HTERT RPE-1 (cell line): ENCODE measurements around the gene TTC34.

ENCODE experiments used
- in situ Hi-C: fragments of 300-500 bp; cut with MboI; formaldehyde crosslinking; loops from 4 replicates; pipeline ENCODE4 v1.14.3; 2020; ENCODE audit warnings: low sequenced_read_pairs

Gene TTC34

DNA sequence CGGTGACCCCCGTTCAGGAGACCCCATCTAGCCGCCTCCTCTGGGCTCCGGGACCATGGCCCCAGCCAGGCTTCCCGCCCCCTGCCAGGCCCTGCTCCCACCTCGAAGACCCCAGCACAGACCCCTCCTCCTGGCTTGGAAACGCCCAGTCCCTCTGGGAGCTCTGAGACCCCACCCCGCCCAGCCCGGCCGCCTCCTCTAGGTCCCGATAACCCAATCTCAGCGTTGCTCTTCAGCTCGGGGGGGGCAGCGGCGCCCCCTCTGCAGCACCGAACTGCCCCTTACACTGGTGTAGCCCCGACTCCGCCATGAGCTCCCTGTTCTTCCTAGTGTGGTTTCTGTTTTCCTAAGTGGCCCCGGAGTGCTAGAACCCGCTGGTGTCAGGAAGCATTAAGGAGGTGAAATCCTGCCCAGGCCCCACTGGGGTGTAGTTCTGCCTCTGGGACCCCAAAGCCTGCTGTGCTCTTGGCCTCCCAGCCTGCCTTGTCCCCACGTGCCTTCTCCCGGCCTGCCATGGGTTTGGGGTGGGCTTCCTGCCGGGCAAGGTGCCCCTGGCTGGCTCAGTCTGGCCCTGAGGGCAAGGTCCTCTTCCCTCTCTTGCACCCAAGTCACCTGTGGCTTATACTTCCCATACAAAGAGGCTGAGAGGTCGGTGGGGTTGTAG is 157.9 kb downstream of the TTC34 start:
- in situ Hi-C loops = no loop called here

DNA sequence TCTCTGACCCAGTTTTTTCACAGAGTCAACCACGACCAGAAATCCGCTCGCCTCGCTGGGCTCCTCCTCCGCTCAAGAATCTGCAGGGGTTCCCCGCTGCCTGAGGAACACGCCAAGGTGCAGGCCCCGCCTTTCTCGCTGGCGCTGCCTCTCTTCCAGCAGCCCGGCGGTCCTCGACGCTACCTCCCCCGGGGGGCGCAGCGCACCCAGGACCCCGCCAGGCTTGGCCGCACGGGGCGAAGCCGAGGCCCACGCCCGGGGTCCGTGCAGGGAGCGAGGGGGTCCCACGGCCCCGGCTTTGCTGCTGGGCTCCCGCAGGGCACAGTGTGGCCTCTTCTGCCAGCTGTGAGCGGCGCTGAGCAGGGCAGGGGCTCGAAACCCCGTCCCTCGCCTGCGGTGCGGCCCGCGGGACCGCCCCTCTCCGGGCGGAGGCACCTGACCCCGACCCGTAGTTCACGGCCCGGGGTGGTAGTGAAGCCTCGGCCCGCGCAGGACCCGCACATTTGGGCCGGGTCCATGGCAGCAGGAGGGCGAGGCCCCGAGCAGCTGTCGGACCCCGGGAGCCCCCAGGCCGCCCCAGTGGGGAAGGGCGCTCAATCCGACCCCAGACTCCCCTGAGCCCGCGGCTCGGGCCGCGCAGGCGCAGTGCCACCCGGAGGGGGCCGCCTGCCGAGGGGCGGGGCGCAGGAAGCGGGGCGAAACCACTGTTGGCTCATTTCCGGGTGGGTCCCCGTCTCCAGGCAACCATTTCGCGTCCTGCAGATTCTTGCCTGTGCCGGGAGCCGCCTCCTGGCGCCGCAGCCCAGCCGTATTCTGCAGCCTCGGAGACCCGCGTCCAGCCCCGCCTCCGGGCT is 158.7 kb downstream of the TTC34 start:
- in situ Hi-C loops = no loop called here

DNA sequence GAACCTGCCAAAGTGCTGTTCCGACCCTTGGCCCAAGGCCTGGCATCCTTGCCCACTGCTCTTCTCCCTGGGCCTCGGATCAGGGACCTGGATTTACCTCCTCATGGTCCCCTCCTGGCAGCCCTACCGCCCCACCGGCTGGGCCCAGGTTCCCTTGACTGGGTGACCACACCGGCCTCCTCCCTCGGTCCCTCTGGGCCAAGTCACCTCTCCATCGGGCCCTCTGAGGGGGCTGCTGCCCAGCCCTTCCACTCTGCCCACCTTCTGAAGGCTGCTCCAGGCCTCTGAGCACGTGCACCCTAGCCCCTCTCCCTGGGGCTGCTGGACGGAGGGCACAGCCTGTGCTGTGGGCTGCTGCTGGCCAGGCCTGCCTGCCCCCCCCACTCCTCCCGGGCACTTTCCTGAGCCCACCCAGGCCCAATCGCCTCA is 159.3 kb downstream of the TTC34 start:
- in situ Hi-C loops = no loop called here

DNA sequence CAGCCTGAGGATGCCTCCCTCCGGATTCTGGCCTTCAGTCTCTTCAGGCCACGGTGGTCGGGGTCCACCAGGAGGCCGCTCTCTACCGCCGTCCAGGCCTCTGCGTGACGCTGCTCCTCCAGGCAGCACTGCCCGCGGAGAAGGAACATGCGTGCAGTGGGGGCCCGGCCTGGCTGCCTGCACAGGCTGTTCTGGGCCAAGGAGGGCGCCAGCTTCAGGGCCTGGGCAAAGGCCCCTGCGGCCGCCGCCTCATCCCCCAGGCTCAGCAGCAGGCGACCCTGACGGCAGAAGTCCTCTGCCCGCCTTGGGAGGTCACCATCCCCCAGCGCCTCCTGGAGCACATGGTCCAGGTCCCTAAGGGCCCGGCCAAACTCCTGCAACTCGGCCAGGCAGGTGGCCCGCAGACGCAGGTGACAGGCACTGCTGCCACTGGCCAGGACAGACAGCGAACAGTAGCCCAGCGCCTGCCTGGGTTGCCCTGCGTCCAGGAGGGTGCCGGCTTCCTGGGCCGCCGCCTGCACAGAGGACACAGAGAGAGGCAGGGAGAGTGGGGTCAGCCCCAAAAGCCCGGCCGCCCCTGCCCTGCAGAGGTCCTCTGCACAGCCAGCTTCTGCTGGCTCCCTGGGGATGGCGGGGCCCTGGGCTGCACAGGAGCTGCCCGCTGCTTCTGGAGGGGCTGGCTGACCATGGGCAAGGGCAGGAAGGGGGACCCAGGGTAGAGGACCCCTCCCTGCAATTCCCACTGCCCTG is 159.9 kb downstream of the TTC34 start:
- in situ Hi-C loops = no loop called here

DNA sequence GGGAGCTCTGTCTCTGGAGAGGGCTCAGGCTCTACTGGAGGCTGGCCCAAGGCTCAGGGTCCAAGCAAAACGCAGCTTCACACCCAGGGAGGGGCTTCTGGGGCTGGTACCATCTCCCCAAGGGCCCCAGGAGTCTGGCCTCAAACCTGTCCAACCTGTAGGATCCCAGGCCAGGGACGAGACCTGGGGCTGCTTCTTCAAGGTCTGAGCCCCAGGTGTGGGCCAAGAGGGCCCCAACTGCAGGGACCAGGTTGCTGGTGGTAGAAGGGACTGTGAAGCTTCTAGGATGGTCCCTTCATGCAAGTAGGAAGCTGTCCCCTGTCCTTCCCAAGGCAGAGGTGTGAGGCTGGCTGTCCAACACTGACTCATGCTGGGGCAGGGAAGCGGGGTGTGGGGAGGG is 160.9 kb downstream of the TTC34 start:
- in situ Hi-C loops = no loop called here

DNA sequence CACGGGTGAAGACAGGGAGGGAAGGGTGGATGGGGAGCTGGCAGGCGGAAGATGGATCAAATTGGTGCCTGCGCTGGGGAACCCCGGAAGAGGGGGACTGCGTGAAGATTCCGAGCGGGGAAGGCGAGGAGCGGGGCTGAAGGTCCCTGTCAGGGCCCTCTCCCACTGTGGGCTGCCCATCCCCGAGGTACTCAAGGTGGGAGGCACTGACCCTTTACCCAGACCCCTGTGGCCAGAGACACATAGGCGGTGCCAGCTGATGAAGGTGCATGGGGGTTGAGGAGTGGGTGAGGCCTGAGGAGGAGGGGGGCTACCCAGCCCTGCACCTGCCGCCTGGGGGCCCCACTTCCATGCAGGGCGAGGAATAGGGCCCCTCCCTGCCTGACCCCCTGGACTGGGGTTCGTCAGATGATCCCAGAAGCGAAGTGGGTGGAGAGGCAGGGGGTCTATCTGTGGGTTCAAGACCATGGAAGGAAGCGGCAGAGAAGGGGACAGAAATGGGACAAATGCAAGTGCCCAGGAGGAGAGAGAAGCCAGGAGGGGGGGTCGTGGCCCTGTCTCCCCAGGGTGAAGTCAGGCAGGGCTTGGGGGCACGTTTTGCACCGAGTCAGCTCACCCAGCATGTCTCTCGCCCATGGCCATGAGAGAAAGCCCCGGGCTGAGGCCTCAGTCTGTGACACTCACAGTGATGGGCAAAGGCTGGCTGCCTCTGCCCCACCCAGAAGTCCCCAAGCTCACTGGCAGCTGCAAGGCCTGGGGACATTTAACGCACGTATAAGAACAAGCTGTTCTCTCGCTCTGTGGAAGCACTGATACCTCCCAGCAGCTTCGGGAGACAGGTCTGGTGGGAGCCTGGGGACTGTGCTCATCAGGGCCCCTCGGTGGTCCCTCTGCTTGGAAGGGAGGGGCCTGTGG is 161.6 kb downstream of the TTC34 start:
- in situ Hi-C loops = no loop called here

DNA sequence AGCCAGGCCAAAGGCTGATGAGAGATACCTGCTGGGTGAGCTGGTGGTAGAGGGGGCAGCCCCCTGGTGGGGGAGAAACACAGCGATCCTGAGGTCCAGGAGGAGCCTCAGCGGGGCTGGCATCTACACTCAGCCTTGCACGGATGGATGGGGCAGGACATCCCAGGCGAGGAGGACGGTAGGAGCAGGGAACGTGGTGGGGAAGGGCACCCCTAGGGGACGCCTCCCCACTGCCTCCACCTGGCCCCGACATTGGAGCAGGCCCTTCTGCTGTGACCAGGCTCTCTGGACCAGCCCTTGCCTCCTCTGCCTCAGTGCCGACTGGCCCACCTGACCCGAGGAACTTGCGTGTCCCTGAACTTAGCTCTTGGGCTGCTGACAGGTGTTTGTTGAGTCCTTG is 162.3 kb downstream of the TTC34 start:
- in situ Hi-C loops = no loop called here

DNA sequence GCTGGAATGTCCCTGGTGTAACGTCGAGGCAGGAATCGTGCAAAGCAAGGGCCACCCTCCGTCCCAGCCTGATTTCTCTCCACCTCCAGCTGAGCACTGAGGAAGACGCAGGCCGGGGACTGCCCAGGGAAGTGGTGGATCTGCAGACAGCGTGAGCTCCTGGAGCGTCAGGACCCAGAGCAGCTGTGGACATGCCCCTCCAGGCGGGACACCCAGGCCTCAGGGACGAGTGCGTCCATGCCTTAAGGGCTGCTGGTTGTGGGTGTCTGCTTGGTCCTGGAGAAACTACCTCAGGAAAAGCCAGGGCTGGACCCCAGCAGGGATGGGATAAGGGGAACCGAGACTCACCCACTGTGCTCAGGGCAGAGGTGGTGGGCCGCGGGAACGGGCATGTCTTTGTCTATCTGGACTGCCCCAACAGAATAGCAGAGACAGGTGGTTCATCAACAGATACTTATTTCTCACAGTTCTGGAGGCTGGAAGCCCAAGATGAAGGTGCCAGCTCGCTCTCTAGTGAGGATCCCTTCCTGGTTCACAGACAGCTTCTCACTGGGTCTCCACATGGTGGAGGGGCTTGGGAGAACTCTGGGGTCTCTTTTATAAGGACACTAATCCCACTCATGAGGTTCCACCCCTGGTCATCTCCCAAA is 162.9 kb downstream of the TTC34 start:
- in situ Hi-C loops = no loop called here

DNA sequence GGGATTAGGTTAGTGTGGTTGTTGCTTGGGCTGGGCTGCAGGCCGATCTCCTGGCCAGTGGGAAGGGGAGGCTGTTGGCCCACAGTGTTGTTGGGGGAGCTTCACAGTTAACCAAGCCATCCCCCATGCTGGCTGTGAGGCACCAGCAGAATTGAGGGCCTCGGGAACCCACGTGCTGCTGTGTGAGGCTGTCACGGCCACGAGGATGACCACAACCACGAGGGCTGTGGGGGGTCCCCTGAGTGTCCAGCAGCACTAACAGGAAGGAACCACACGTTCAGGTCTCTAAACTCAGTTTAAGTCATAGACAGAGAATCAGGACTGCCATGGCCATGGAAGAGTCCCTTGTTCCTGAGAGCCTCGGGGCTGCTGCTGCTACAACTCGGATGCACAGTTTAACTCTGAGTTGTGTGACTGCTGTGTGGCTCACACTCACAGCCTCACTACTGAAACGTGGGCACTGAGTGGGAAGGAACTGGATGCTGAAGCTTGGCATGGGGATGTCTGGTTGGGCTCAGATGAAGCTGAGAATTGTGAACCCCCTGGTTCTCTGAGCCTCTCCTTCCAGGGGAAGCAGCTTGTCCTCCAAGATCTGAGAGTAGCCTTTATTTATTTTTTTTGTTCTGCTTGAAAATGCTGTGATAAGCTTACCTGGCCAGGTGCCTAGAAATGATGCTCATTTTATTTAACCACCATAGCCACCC is 163.9 kb downstream of the TTC34 start:
- in situ Hi-C loops = no loop called here

DNA sequence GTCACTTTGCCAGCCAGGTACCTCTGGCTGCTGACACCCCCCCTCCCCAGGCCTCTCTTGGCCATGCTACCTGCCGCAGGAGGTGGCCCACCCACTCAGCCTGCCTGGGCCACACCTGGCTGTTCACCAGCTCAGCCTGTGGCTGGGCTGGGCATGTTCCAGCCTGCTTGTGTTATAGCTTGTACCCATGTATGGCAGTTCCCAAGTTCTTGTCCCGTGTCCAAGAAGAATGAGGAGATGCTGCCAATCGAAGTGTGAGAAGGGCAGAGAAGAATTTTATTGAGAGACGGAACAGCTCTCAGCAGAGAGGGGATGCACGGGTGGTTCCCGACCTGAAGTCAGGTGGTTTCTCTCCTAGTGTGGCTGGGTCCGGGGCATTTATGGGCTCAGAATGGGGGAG is 164.8 kb downstream of the TTC34 start:
- in situ Hi-C loops = no loop called here

DNA sequence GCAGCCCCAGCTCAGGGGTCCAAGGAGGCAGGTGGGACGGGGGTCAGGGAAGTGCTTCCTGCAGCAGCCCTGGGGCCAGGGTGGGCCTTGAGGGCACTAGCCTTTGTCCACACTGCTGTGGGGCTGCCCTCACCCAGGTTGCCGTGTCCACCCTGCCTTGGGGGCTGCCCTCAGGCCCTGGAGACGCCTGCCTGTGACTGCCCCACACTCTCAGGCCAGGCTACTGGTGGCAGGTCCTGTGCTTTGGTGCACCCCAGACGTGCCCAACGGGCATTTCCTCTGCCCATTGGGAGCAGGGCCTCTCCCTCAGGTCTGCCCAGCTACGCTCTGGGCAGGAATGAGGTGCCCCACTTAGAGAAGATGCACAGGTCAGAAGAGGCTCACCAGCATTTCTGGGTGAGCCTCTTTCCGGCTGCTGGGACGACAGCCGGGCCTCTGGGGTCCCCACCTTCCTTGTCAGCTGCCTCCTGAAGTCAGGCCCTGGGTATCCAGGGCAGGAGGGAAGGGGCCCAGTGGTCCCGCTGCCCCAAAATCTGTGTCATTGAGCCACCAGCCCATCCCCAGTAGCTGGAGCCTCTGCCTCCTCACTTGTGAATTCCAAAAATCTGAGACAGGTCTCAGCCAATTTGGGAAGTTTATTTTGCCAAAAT is 166.0 kb downstream of the TTC34 start:
- in situ Hi-C loops = no loop called here

DNA sequence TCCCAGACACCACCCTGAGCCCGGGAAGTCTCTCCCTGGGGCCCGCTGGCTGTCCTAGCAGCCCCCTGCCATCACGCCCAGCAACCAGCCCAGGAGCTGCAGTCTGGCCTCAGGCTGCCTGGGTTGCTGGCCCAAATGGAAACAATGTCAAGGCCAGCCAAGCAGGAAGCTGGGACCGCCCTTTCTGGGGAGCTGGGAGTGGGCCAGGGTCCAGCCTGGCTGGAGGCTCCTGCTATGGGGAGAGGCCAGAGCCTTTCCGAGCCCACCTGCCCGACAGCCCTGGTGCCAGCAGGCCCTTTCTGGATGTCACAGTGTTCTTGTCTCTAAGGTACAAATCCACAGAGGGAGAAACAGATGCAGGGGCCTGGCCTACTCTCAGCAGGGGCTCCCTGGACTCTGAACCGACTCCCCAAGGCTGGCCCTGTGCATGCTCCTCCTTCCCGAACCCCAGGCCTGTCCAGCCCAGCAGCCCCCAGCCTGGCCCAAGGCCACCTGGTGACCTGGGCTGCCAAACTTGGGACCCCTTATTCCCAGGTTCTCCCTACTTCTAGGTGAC is 167.5 kb downstream of the TTC34 start:
- in situ Hi-C loops = no loop called here

DNA sequence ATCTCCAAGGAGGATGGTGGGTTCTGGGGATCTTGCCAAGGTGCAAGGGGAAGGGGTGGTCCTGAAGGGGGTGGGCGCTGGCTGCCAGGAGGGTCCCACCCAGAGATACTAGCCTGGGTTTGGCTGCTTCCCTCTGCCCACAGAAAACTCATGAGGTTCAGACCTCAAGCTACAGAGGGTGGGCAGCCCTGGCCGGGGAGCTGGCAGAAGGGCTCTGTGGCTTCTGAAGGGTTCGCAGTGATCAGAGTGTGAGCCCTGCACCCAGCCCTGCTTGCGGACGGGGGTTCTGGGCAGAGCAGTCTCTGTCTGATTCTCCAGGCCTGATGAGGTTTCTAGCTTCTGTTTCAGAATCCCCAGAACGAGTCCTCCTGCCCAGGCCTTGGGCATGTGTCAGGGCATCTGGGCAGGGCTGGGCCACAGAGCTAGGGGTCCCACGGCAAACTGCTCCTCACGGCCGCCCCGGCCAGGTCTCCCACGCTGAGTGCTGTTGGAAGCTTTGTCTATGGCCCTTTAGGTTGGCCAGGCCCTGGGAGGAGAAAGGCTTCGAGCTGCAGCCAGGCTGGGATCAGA is 168.0 kb downstream of the TTC34 start:
- in situ Hi-C loops = no loop called here

DNA sequence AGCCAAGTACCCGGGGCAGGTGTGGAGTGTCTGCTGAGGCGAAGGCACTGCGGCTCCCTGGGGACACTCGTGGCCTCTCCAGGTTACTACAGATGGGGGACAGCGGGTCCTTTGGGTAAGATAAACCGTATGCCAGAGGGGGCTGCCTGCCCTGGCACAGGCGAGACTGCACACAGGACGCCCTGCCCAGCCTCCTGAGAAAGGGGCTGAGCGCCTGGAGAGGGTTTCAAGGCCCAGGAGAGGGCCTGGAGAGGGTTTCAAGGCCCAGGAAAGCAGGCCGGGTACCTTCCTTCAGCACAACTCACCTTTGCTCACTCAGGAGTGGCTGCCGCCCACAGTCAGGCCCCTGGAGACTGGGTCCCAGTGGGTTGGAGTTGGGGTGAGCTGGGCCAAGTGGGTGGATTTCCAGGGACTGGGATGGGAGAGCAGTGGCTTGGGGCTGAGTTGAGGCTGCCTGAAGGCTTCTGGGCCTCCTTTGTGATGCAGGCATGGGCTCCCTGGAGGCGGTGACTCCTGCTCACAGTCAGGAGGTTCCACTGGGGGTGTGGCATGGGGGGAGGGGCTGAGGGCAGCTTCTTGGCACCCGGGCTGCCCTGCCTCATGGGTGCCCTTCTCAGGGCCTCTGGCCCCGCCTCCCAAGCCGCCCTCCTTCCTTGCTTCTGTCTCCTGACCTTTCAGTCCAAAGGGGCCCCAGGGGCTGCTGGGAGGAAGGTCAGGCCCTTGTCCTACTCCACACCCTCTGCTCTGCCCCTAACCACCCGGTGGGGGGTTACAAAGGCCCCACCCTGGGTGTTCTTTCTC is 168.7 kb downstream of the TTC34 start, which contains the start of gene MMEL1:
Gene MMEL1 (minus strand): TSS at position 456 of the 801 bp plus-strand sequence. CDS start 3,532 bp downstream, outside the sequence.
- in situ Hi-C loops = no loop called here

DNA sequence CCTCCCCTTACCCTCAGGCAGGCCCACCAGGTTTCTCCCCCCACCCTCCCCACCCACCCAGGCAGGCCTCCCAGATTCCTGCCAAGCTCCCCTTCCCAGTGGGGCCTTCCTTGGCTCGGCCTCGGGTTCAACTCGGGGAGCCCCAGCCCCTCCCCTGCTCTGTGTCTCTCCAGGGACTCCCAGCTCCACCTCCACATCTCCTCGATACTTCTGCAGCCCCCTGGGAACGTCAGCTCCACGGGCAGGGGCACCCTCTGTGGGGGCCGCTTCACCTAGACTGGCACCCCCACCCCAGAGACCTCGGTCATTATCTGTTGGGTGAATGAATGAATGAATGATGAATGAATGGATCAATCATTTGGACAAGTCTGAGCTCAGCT is 169.5 kb downstream of the TTC34 start:
- in situ Hi-C loops = no loop called here

DNA sequence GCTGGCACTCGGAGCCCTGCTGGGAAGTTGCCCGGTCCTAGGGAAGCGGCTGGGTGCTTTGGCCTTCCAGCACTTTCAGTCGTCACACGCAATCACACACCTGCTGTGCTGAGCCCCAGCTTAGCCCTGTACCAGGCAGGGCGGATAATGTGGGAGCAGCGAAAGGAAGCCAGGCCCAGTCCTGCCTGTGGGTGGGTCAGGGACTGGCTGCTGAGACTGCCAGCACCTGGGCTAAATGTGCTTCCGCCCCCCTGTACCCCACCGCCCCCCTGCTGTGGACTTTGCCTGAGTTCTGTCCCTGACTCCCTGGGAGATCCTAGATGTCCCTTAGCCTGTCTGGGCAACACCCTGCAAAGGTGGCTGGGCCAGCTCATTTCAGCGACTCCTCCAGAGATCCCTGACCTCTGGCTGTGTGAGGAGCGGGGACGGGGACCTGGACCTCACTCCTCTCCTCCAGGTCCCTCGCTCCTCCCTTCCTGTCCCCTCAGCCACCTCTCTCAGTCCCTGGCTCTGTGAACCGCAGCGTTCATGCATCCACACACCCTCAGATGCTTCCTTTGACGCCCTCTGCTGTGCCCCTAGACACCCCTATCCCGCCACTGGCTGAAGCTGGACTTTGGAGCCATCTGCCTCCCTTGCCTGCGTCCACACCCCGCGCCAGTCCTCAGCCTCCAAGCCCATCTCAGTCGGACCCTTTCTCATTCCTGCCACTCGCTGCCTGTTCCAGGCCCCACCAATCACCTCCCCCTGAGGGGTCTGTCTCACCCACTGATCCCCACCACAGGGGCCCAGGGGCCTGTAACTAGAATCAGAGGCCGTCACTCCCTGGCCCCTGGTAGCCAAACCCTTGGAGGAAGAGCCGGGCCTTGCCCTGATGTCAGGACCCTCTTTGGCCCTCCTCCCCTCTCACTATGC is 170.1 kb downstream of the TTC34 start:
- in situ Hi-C loops = no loop called here
